ENCODE data around the gene KIR3DL3.
"Not testable (repeated sequence)": the region's sequence is repeated elsewhere in the genome, so short reads cannot be mapped to it uniquely, and the experiment has no call there.

The KIR3DL3 gene

DNA sequence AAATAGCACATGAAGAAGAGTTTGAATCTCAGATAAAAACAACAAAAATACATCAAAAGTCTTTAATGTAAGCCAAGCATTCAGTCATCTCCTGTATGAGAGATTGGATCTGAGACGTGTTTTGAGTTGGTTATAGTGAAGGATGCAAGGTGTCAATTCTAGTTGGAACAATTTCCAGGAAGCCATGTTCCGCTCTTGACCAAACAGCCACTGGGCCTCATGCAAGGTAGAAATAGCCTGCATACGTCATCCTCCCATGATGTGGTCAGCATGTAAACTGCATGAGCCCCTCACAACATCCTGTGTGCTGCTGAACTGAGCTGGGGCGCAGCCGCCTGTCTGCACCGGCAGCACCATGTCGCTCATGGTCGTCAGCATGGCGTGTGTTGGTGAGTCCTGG is at the start of gene KIR3DL3:
Gene KIR3DL3 (plus strand): TSS at position 301 of the 400 bp plus-strand sequence. CDS start 55 bp downstream, at position 356.
- no peak for DNase-seq
- in situ Hi-C loops (cut with HindIII; ENCODE audit: low pct_ligation_motif_present, low pct_unique_long_range_greater_than_20kb, low sequenced_read_pairs), result no loop called here

DNA sequence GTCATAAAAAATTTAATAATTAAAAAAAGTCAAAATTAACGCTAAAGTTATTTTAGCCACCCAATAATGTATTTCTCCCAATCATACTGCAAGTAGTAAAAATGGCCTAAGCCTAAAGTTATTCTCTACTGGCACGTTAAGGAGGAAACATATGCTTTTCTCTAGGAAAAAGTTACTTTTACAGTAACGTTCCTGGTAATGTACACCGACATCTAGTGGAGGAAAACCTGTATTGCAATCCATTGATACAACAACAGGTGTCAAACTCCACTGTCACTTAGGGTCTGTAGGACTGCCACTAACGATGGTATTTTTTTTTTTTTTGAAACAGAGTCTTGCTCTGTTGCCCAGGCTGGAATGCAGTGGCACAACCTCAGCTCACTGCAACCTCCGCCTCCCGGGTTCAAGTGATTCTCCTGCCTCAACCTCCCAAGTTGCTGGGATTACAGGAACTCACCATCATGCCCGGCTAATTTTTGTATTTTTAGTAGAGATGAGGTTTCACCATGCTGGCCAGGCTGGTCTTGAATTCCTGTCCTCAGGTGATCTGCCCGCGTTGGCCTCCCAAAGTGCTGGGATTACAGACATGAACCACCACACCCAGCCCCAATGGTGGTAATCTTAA is 47.9 kb upstream of the KIR3DL3 start:
- DNase-seq, result peak; percentile 34
- in situ Hi-C loops (cut with HindIII; ENCODE audit: low pct_ligation_motif_present, low pct_unique_long_range_greater_than_20kb, low sequenced_read_pairs), result not testable (repeated sequence)

- DNase-seq, result no peak
- in situ Hi-C loops (cut with HindIII; ENCODE audit: low pct_ligation_motif_present, low pct_unique_long_range_greater_than_20kb, low sequenced_read_pairs), result no loop called here
Measured at GRCh38 chr19:54677217-54677616, 47.0 kb upstream of the KIR3DL3 start.

- DNase-seq; in situ Hi-C loops (cut with HindIII; ENCODE audit: low pct_ligation_motif_present, low pct_unique_long_range_greater_than_20kb, low sequenced_read_pairs): not testable (repeated sequence)
Measured at GRCh38 chr19:54681596-54681995, 42.6 kb upstream of the KIR3DL3 start.

DNA sequence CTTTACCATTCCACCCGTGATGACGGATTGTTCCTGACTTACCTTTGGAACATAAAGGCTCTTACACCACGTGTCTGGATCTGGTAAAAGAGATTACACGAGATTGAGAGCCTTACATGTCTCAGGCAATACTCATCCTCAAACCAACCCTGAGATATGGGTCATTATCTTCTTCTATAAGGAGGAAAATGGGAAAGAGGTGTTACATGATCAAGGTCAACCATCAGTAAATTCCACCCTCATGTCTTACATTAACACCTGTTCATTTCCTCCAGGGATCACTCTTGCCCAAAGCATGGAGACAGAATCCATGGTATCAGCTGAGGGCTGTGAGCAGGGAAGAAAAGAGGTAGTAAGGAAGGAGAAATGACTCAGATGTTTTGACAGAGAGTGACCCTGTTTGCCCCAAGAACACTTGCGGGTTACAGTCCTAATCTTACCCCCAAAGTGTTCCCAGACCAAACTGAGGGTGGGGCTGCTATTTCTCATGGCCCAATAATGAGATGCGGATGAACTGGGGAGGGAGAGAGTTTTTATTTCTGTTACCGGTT is 41.9 kb upstream of the KIR3DL3 start:
- DNase-seq, result no peak
- in situ Hi-C loops (cut with HindIII; ENCODE audit: low pct_ligation_motif_present, low pct_unique_long_range_greater_than_20kb, low sequenced_read_pairs), result no loop called here

- peak; percentile 57 for DNase-seq
- in situ Hi-C loops (cut with HindIII; ENCODE audit: low pct_ligation_motif_present, low pct_unique_long_range_greater_than_20kb, low sequenced_read_pairs), result no loop called here
Measured at GRCh38 chr19:54684527-54684926, 39.7 kb upstream of the KIR3DL3 start.

- in situ Hi-C loops (cut with HindIII; ENCODE audit: low pct_ligation_motif_present, low pct_unique_long_range_greater_than_20kb, low sequenced_read_pairs), result no loop called here
- DNase-seq, result no peak
Measured at GRCh38 chr19:54691582-54692297, 32.5 kb upstream of the KIR3DL3 start.

DNA sequence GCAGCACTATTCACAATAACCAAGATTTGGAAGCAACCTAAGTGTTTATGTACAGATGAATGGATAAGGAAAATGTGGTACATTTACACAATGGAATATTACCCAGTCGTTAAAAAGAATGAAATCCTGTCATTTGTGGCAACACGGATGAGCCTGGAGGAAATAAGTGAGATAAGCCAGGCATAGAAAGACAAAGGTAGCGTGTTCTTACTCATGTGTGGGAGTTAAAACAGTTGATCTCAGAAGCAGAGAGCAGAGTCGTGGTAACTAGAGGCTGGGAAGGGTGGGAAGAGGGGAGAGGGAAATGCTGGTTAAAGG is 32.0 kb upstream of the KIR3DL3 start:
- no peak for DNase-seq
- in situ Hi-C loops (cut with HindIII; ENCODE audit: low pct_ligation_motif_present, low pct_unique_long_range_greater_than_20kb, low sequenced_read_pairs), result no loop called here

DNA sequence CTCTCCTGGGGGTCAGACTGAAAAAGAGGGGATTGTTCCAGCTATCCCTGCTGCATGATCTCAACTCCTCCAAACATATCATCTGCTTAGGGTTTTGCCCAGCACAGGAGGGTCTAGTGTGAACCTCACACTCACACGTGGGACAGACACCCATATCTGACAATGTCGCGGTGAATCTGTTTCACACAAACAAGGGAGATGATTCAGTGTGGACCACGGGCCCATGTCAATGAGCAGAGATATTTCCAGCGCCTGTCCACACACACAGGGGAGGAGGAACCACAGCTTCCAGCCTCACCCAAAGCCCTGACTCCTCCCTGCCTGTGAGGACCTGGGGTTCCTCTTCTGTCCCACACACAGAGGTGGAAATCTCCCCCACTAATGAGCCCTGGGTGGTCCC is 29.6 kb upstream of the KIR3DL3 start:
- DNase-seq, result no peak
- in situ Hi-C loops (cut with HindIII; ENCODE audit: low pct_ligation_motif_present, low pct_unique_long_range_greater_than_20kb, low sequenced_read_pairs), result no loop called here

GRCh38 chr19:54696117-54696548 is 28.1 kb upstream of the KIR3DL3 start:
- in situ Hi-C loops (cut with HindIII; ENCODE audit: low pct_ligation_motif_present, low pct_unique_long_range_greater_than_20kb, low sequenced_read_pairs), result no loop called here
- DNase-seq, result no peak

- DNase-seq, result no peak
- in situ Hi-C loops (cut with HindIII; ENCODE audit: low pct_ligation_motif_present, low pct_unique_long_range_greater_than_20kb, low sequenced_read_pairs), result no loop called here
Measured at GRCh38 chr19:54696766-54697165, 27.5 kb upstream of the KIR3DL3 start.

DNA sequence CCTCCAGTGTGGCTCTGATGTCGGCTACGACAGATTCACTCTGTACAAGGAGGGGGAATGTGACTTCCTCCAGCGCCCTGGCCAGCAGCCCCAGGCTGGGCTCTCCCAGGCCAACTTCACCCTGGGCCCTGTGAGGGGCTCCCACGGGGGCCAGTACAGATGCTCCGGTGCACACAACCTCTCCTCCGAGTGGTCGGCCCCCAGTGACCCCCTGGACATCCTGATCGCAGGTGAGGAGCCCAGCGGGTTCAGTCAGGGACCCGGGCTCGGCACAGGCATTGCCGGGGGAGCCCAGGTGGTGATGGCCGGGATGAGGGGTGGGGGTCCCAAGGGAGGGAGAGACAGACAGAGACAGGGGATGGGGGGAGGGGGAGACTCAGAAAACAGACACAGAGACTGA is 26.5 kb upstream of the KIR3DL3 start:
- DNase-seq; in situ Hi-C loops (cut with HindIII; ENCODE audit: low pct_ligation_motif_present, low pct_unique_long_range_greater_than_20kb, low sequenced_read_pairs): not testable (repeated sequence)

DNA sequence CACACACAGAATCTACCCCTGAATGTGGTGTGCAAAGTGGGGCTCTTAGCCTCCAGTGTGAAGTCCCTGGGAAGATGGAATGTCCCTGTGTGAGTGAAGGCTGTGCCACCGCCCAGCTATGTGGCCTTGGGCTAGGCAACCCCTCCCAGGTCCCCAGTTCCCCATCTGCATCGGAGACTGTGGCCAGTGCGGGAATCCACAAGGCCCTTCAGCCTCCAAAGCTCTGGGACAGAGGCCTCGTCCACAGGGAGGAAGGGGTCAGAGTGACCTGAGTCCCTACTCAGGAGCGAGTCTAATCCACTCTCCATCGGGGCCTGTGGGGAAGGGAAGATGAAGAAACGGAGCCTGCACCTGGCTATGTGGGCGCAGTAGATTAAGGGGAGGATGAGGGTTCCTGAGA is 19.3 kb upstream of the KIR3DL3 start:
- in situ Hi-C loops (cut with HindIII; ENCODE audit: low pct_ligation_motif_present, low pct_unique_long_range_greater_than_20kb, low sequenced_read_pairs), result no loop called here
- DNase-seq, result no peak

DNA sequence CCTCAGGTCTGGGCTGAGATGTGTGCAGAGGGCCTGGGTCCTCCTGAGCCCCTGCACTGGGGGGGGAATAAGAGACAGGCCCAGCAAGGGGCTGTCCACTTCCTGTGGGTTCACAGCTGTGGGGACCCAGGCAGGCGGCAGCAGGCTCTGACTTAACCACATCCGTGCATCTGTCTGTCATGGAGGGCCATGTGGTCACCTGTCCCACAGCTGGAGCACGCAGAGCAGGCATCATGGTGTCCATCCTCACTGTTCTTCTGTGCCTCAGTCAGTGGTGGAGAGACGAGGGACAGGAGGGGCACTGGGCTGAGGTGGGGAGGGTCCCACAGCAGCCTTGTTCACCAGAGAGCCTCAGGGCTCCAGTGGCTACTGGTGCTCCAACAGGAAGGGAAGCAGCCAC is 16.3 kb upstream of the KIR3DL3 start:
- no peak for DNase-seq
- in situ Hi-C loops (cut with HindIII; ENCODE audit: low pct_ligation_motif_present, low pct_unique_long_range_greater_than_20kb, low sequenced_read_pairs), result no loop called here

- in situ Hi-C loops (cut with HindIII; ENCODE audit: low pct_ligation_motif_present, low pct_unique_long_range_greater_than_20kb, low sequenced_read_pairs), result no loop called here
- DNase-seq, result no peak
Measured at GRCh38 chr19:54708781-54709180, 15.5 kb upstream of the KIR3DL3 start.

GRCh38 chr19:54709212-54709948 is 14.9 kb upstream of the KIR3DL3 start:
- in situ Hi-C loops (cut with HindIII; ENCODE audit: low pct_ligation_motif_present, low pct_unique_long_range_greater_than_20kb, low sequenced_read_pairs), result no loop called here
- no peak for DNase-seq

DNA sequence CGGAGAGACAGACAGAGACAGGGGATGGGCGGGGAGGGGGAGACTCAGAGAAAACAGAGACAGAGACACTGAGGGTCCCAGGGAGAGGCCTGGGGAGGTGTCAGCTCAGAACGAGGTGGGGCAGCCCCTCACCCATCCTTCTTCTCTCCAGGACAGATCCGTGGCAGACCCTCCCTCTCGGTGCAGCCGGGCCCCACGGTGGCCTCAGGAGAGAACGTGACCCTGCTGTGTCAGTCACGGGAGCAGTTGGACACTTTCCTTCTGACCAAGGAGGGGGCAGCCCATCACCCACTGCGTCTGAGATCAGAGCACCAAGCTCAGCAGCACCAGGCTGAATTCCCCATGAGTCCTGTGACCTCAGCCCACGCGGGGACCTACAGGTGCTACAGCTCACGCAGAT is 14.3 kb upstream of the KIR3DL3 start:
- DNase-seq; in situ Hi-C loops (cut with HindIII; ENCODE audit: low pct_ligation_motif_present, low pct_unique_long_range_greater_than_20kb, low sequenced_read_pairs): not testable (repeated sequence)

- in situ Hi-C loops (cut with HindIII; ENCODE audit: low pct_ligation_motif_present, low pct_unique_long_range_greater_than_20kb, low sequenced_read_pairs), result no loop called here
- no peak for DNase-seq
Measured at GRCh38 chr19:54724644-54725043, 402 bp downstream of the KIR3DL3 start.

GRCh38 chr19:54725321-54725720 is 1.1 kb downstream of the KIR3DL3 start:
- DNase-seq, result no peak
- in situ Hi-C loops (cut with HindIII; ENCODE audit: low pct_ligation_motif_present, low pct_unique_long_range_greater_than_20kb, low sequenced_read_pairs), result no loop called here

Data from ACHN (cell line).